Heart left ventricle (tissue), 16 donors: Measurements from ENCODE around the gene KLHDC7B. TPM values are rescaled to one million over a fixed set of nuclear protein-coding genes. Genes with fewer than 3 reads are reported as not detected.

Experiments used
- ATAC-seq, 4 donors: fragments of 200-7000 bp; cut with Tn5 transposase; one replicate each; pipeline ENCODE4 v1.9.1; 2020 to 2022; ENCODE audit warnings: moderate library complexity in 4 of 4, mild to moderate bottlenecking in 3 of 4, moderate number of reproducible peaks in 1 of 4
- DNase-seq, 5 donors: peaks; one replicate each; pipeline ENCODE4 v3.0.0-alpha.2; 2020
- H3K27ac ChIP-seq, 12 donors: fragments of 200-600 bp; sonication (generic) in 4 of 12; one replicate each; pipeline versions ENCODE4 v1.5.0 to v1.8.0; 2016 to 2022; ENCODE audit warnings: mild to moderate bottlenecking in 2 of 12
- H3K27me3 ChIP-seq, 9 donors: fragments of 200-600 bp; sonication (generic) in 2 of 9; one replicate each; pipeline versions ENCODE4 v1.5.1 to v1.8.0; 2016 to 2022; ENCODE audit warnings: mild to moderate bottlenecking in 3 of 9
- H3K36me3 ChIP-seq, 9 donors: fragments of 200-600 bp; sonication (generic) in 2 of 9; one replicate each; pipeline versions ENCODE4 v1.5.0 to v1.8.0; 2018 to 2022; ENCODE audit warnings: mild to moderate bottlenecking in 2 of 9
- H3K4me1 ChIP-seq, 12 donors: fragments of 200-600 bp; sonication (generic) in 4 of 12; one replicate each; pipeline versions ENCODE4 v1.5.0 to v1.8.0; 2016 to 2022; ENCODE audit warnings: mild to moderate bottlenecking in 3 of 12
- H3K4me3 ChIP-seq, 12 donors: fragments of 200-600 bp; sonication (generic) in 4 of 12; one replicate each; pipeline versions ENCODE4 v1.5.0 to v1.8.0; 2017 to 2022; ENCODE audit warnings: mild to moderate bottlenecking in 9 of 12, moderate library complexity in 4 of 12
- H3K9me3 ChIP-seq, 12 donors: fragments of 200-600 bp; sonication (generic) in 4 of 12; one replicate each; pipeline versions ENCODE4 v1.5.0 to v1.8.0; 2016 to 2022; ENCODE audit warnings: mild to moderate bottlenecking in 1 of 12
- POLR2A ChIP-seq, 2 donors: fragments of 450-650 bp; IDR thresholded peaks; one replicate each; pipeline ENCODE4 v1.6.1; 2017; ENCODE audit warnings: antibody characterized with exemption in 2 of 2, mild to moderate bottlenecking in 2 of 2, moderate library complexity in 2 of 2
- WGBS, 4 donors: extraction: QIAGEN DNeasy Blood & Tissue Kit in 2 of 4; methylation state at CpG; one replicate each; pipeline versions ENCODE4 v1.1.5 to v1.1.7; 2013 to 2018; 5-methylcytosine and 5-hydroxymethylcytosine counted together
- intact Hi-C, 10 donors: fragments of 100-400 bp; cut with DNase I; formaldehyde crosslinking; loops; one replicate each; pipeline versions ENCODE4 v1.11.1 to v1.14.2; 2022
- polyA plus RNA-seq, 2 donors: library from polyadenylated mRNA; stranded (reverse); fragments of 200-250 nt; gene quantifications; one replicate each; pipeline ENCODE4 v1.2.3, GENCODE V29; 2013
- total RNA-seq, 9 donors: library from RNA; depleted of rRNA in 2 of 9; stranded (reverse); fragments of >200 nt in 2 of 9; fragmentation: NEBNext Ultra II Directional in 3 of 9; extraction: Animal tissue kit (Norgen Biotek cat#: 25700) in 3 of 9; gene quantifications; one replicate each; pipeline versions ENCODE4 v1.1.0 to v1.2.4, GENCODE V29; 2016 to 2023
- TF ChIP-seq, protein P1 (sequence below), 12 donors: fragments of 200-600 bp; sonication (generic) in 4 of 12; IDR thresholded peaks; one replicate each; pipeline versions ENCODE4 v1.5.0 to v1.8.0; 2018 to 2022; ENCODE audit warnings: antibody characterized with exemption in 12 of 12, mild to moderate bottlenecking in 5 of 12
- donor health status: ischemic (EF 13 %, LVEDD 7.1; RV severe dilation, severe dysfunction).
- donor health status: healthy with polysubstance abuse.
- donor health status: DM: no; HTN: yes; CAD: no.
- donor health status: DM: no; HTN: no; CAD: no.
- donor health status: ischemic (EF 25% LVEDD 6.9; RV normal size, moderate dysfunction).
- donor health status: ischemic (EF 25% LVEDD 5.7; RV mildly dilated, moderate dysfunction).
- donor health status: healthy.
- donor health status: DM: yes; HTN: yes; CAD: no.
- donor health status: ischemic (EF 35%, LVEDD 5.7; RV mildly dilated, moderate dysfunction).
- donor health status: nonischemic (EF 11% LVEDD 7.7; RV severe dilation, severe dysfunction).
- donor health status: DM: yes; HTN: yes; CAD: no.
- donor health status: PGD.
- donor health status: ischemic (EF 29% LVEDD 5.4; RV normal size, mild dysfunction).
- donor health status: nonischemic (EF 23%, LVEDD 6.1; RV moderate dilation, normal function).

Gene KLHDC7B
- total and polyA plus RNA-seq, 11 donors, result 0.08 to 1.3 (median 0.13) TPM; not detected in 6

DNA sequence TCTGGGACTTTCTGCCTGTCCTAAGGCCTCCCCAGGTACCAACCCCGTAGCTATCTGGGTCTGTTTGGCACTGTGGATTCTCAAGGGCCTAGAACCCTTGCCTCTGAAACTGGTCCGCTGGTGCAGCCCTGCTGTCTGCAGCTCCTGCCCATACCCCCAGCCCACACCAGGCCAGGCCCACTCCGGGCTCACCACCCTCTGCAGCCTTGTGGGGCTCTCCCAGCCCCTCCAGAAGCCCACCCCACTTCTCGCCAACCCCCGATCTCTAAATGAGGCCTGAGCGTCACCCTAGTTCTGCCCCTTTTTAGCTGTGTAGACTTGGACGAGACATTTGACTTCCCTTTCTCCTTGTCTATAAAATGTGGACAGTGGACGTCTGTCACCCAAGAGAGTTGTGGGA, 4.7 kb downstream of the KLHDC7B start:
- peaks cover 0 to 37% (median 8%) of the 10 kb centered on the region in 12 donors for H3K4me1 ChIP-seq
- H3K4me3 ChIP-seq, result no peak overlapping the region
- peaks cover 24 to 63% (median 36%) of the 10 kb centered on the region in 9 donors for H3K27me3 ChIP-seq
- H3K27ac ChIP-seq, result no peak overlapping the region
- H3K36me3 ChIP-seq, result no peaks in the 10 kb centered on the region
- no peak for TF ChIP-seq POLR2A (IDR thresholded peaks at IDR 0.05)
- TF ChIP-seq, protein P1, sequence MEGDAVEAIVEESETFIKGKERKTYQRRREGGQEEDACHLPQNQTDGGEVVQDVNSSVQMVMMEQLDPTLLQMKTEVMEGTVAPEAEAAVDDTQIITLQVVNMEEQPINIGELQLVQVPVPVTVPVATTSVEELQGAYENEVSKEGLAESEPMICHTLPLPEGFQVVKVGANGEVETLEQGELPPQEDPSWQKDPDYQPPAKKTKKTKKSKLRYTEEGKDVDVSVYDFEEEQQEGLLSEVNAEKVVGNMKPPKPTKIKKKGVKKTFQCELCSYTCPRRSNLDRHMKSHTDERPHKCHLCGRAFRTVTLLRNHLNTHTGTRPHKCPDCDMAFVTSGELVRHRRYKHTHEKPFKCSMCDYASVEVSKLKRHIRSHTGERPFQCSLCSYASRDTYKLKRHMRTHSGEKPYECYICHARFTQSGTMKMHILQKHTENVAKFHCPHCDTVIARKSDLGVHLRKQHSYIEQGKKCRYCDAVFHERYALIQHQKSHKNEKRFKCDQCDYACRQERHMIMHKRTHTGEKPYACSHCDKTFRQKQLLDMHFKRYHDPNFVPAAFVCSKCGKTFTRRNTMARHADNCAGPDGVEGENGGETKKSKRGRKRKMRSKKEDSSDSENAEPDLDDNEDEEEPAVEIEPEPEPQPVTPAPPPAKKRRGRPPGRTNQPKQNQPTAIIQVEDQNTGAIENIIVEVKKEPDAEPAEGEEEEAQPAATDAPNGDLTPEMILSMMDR (IDR thresholded peaks at IDR 0.05), result no peak
- 88 to 92% (median 92%) methylated on average over 8 of the region's 8 CpGs for WGBS, 4 donors
- ATAC-seq (no peak), DNase-seq (no peak)
- intact Hi-C loops, result no loop called here
- H3K9me3 ChIP-seq, result no peaks in the 10 kb centered on the region

DNA sequence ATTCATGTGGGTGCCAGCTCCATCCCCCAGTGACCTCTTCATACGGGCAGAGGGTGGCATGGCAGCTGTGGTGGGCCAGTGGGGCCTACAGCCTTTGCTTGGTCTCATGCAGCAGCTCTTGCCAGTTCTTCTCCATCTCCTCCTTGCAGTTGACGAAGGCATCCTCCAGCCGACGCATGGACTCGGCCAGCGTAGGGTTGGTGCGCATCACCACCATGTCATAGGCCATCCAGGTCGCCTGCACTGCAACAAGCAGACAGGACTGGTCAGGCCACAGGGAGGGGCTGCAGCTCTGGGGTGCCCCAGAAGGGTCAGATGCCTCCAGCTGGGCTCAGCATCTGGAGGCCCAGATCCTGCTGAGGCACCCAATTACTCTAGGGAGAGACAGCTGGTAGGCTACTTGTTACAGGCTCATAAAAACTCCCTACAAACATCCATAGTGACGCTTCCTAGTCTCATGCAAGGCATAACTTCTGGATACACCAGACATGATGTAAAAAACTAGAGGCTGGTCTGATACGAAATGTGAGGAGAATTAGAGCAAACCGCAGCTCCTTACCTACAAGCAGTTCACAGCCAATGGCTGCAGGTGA, 5.6 kb downstream of the KLHDC7B start:
- Histone ChIP-seq H3K36me3 (no peaks in the 10 kb centered on the region), H3K9me3 (no peaks in the 10 kb centered on the region), H3K27ac (no peak overlapping the region), H3K4me3 (no peak overlapping the region), H3K27me3 (peaks cover 24 to 54% (median 33%) of the 10 kb centered on the region in 9 donors), H3K4me1 (peaks cover 0 to 28% (median 8%) of the 10 kb centered on the region in 12 donors)
- TF ChIP-seq, protein P1 (IDR thresholded peaks at IDR 0.05), result no peak
- no peak for TF ChIP-seq POLR2A (IDR thresholded peaks at IDR 0.05)
- no peak for DNase-seq
- intact Hi-C loops, result no loop called here
- no peak for ATAC-seq
- WGBS, 4 donors, result 90 to 99% (median 93%) methylated on average over 11 of the region's 11 CpGs

DNA sequence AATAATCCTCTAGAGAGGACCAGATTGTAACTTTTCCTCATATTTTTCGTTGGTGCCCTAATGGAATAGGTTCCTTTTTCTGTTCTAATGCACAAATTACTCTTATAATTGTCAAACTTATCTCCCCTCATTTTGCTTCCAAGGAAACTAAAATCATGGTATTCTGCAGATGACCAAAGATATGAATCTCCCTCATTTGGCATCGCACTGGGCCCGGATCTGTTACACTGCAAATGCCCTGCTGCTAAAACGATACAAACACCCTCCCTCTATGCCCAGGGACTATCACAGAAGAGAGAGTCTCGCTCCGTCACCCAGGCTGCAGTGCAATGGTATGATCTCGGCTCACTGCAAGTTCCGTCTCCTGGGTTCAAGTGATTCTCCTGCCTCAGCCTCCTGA, 7.6 kb downstream of the KLHDC7B start:
- no peak overlapping the region for H3K4me3 ChIP-seq
- H3K27ac ChIP-seq, result no peak overlapping the region
- no peaks in the 10 kb centered on the region for H3K9me3 ChIP-seq
- 82 to 91% (median 83%) methylated on average over 8 of the region's 8 CpGs for WGBS, 4 donors
- H3K36me3 ChIP-seq, result no peaks in the 10 kb centered on the region
- no peak for ATAC-seq
- no peak for DNase-seq
- TF ChIP-seq POLR2A (IDR thresholded peaks at IDR 0.05), result no peak
- TF ChIP-seq, protein P1 (IDR thresholded peaks at IDR 0.05), result no peak
- peaks cover 0 to 16% (median 6%) of the 10 kb centered on the region in 12 donors for H3K4me1 ChIP-seq
- H3K27me3 ChIP-seq, result peaks cover 11 to 37% (median 18%) of the 10 kb centered on the region in 9 donors
- intact Hi-C loops, result no loop called here

DNA sequence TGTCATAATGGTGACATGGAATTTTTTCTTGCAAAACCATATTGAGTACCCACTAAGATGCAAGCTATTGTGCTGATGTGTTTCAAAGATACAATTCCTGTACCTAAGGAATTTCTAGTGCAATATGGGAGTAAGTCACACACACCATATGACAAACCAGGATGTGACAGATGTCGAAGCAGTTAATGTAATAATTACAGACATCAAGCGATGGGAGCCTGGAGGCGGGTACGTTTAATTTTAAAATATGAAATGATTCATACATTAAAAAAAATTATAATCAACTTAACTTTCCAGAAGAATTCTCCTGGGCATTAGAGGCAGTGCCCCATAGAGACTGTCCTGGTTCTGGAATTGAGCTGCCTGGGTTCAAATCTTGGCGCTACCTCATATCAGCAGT, 11.0 kb downstream of the KLHDC7B start:
- Histone ChIP-seq H3K27ac (no peak overlapping the region), H3K27me3 (peaks cover 0 to 5% (median 0%) of the 10 kb centered on the region in 9 donors), H3K9me3 (no peaks in the 10 kb centered on the region), H3K4me3 (no peak overlapping the region), H3K36me3 (no peaks in the 10 kb centered on the region), H3K4me1 (no peaks in the 10 kb centered on the region)
- ATAC-seq (no peak), DNase-seq (no peak)
- intact Hi-C loops, result no loop called here
- 79 to 83% (median 82%) methylated on average over 5 of the region's 5 CpGs for WGBS, 4 donors
- TF ChIP-seq POLR2A (IDR thresholded peaks at IDR 0.05), result no peak
- TF ChIP-seq, protein P1 (IDR thresholded peaks at IDR 0.05), result no peak
